ENCODE data around the gene KRT13.

DNA sequence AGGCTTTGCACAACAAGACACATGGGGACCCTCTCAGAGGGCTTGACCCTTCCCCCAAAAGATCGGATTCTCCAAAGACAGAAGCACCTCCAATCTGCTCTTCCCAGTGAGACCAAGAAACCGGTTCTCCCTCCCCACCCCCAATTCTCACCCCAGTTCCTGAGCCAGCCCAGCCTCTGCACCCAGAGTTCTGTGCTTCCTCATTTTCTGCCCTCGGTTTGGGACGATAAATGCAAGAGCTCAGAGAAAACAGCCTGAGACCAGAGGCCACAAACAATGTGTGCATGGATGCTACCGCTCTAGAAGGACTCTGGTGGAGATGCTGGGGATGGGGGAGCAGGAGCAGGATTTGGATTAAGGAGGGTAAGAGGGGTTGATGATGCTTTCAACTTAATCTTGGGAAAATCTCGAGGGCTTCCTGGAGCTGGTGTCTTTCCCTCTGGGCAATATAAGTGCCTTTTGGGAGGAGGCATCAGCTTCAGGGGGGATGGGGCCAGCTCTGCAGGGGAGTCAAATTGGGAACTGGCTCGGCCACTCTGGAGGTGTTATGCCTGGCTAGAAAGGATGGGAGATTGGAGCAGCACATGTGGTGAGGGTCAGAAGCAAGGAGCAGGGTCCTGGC is 7.2 kb upstream of the KRT13 start:
- TF ChIP-seq EZH2phosphoT487 (conservative IDR thresholded peaks at IDR 0.05; ENCODE audit: low read length), result no peak
- TF ChIP-seq, protein P1, sequence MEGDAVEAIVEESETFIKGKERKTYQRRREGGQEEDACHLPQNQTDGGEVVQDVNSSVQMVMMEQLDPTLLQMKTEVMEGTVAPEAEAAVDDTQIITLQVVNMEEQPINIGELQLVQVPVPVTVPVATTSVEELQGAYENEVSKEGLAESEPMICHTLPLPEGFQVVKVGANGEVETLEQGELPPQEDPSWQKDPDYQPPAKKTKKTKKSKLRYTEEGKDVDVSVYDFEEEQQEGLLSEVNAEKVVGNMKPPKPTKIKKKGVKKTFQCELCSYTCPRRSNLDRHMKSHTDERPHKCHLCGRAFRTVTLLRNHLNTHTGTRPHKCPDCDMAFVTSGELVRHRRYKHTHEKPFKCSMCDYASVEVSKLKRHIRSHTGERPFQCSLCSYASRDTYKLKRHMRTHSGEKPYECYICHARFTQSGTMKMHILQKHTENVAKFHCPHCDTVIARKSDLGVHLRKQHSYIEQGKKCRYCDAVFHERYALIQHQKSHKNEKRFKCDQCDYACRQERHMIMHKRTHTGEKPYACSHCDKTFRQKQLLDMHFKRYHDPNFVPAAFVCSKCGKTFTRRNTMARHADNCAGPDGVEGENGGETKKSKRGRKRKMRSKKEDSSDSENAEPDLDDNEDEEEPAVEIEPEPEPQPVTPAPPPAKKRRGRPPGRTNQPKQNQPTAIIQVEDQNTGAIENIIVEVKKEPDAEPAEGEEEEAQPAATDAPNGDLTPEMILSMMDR (IDR thresholded peaks at IDR 0.05; ENCODE audit: insufficient read depth, low read length, poor library complexity, severe bottlenecking), result no peak
